GM19193 (cell line): ENCODE data around the gene LRCH3.

ENCODE experiments used
- POLR2A ChIP-seq: IDR thresholded peaks from 4 replicates; pipeline ENCODE4 v1.6.1; 2011; ENCODE audit not compliant: insufficient read depth, insufficient read length; ENCODE audit errors: extremely low read depth

Gene LRCH3

GRCh38 chr3:197881970-197882338, 90.9 kb downstream of the LRCH3 start:
- TF ChIP-seq POLR2A, result no peak

- TF ChIP-seq POLR2A, result no peak
These were observed 91.5 kb downstream of the LRCH3 start for GRCh38 chr3:197882586-197882985.

- no peak for TF ChIP-seq POLR2A
These were observed 92.5 kb downstream of the LRCH3 start for GRCh38 chr3:197883541-197883940.

GRCh38 chr3:197888511-197888910, 97.5 kb downstream of the LRCH3 start:
- no peak for TF ChIP-seq POLR2A

- TF ChIP-seq POLR2A, result no peak
These were observed 98.3 kb downstream of the LRCH3 start for GRCh38 chr3:197889204-197889930.

- TF ChIP-seq POLR2A, result no peak
These were observed 99.6 kb downstream of the LRCH3 start for GRCh38 chr3:197890693-197891092.

- no peak for TF ChIP-seq POLR2A
These were observed 101.1 kb downstream of the LRCH3 start for GRCh38 chr3:197892162-197892561.

- no peak for TF ChIP-seq POLR2A
These were observed 105.4 kb downstream of the LRCH3 start for GRCh38 chr3:197896421-197896820.

- no peak for TF ChIP-seq POLR2A
These were observed 108.9 kb downstream of the LRCH3 start for GRCh38 chr3:197899833-197900478.

- no peak for TF ChIP-seq POLR2A
These were observed 110.6 kb downstream of the LRCH3 start for GRCh38 chr3:197901626-197902025.

- TF ChIP-seq POLR2A, result no peak
These were observed 115.2 kb downstream of the LRCH3 start for GRCh38 chr3:197906023-197906849.

- no peak for TF ChIP-seq POLR2A
These were observed 115.8 kb downstream of the LRCH3 start for GRCh38 chr3:197906850-197907187.

- TF ChIP-seq POLR2A, result no peak
These were observed 116.1 kb downstream of the LRCH3 start for GRCh38 chr3:197907196-197907595.

- no peak for TF ChIP-seq POLR2A
These were observed 118.1 kb downstream of the LRCH3 start for GRCh38 chr3:197908957-197909701.

- TF ChIP-seq POLR2A, result no peak
These were observed 121.9 kb downstream of the LRCH3 start for GRCh38 chr3:197912741-197913476.
